ENCODE results near the gene PXMP4.

Gene PXMP4

DNA sequence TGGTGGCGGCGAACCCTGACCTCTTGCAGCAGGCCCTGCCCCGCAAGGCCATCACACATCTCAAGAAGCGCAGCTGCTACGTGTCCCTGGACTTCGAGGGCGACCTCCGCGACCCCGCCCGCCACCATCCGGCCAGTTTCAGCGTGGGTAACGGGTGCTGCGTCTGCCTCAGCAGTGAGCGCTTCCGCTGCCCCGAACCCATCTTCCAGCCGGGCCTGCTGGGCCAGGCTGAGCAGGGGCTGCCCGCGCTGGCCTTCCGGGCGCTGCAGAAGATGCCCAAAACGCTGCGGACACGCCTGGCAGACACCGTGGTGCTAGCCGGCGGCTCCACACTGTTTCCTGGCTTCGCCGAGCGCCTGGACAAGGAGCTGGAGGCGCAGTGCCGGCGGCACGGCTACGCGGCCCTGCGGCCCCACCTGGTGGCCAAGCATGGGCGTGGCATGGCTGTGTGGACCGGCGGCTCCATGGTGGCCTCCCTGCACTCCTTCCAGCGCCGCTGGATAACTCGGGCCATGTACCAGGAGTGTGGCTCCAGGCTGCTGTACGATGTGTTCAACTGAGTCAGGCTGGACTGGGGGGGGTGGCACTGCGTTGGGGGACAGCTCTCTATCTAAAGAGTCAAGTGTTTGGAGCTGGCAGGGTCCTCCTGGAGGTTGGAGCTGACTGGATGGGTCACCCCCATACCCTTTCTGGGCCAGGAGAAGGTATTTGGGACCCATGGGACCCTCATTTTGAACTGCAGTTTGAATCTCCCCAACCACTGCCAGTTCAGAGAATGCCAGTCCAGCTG, 52.2 kb downstream of the PXMP4 start:
- DNase-seq: peak; percentile 46 to 73

DNA sequence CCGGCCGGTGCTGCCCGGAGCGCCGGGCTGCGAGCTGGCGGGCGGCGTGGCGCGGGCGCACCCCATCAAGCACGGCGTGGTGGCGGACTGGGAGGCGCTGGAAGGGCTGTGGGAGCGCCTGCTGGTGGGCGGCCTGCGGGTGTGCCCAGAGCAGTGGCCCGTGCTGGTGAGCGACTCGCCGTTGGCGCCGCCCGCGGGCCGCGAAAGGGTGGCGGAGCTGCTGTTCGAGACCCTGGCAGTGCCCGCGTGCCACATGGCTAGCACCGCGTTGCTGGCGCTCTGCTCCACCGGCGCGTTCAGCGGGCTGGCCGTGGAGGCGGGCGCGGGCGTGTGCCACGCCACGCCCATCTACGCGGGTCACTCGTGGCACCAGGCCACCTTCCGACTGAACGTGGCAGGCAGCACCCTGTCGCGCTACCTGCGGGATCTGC, 52.9 kb downstream of the PXMP4 start:
- DNase-seq: peak in 1 of 2 experiments; percentile 25

DNA sequence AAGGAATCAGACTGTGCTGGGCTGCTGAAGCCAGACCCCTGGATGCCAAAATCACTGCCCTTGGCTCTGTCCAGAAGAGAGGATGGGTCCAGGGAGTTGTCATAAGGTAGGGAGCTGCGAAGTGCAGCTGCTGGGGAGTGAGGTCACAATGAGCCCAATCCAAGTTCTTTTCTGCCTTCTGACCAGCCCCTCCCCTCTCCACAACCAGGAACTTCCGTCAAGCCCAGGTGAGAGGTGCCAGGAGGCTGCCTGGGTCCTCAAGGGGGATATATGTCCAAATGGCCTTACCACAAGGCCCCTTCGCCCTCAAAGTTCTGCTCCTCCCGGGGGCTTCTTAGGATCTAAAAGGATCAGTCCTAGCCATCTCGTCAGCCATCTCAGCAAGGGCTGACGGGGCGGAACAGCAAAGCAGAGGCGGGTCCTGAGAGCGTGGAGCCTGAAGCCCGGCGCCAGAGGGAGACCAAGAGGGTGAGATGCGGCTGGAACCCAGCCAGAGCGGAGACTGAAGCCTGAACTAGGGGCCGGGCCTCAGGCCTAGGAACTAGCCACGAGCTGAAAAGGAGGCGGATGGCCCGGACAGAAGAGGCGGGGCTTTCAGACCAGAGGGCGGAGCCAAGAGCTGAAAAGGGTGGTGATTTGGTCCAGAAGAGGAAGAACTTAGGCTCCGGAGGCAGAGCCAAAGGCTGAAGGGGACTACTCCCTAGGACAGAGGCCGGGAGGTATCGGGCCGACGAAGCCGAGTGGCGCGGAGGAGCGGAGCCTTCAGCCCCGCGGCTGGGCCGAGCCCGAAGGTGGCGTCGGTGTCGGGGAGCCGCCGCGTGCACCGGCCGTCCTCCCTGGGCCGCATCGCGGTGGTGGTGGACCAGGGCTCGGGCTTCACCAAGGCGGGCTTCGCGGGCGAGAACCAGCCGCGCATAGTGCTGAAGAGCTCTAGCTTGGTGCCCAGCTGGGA, 53.5 kb downstream of the PXMP4 start, which contains the start of gene ACTL10:
Gene ACTL10, plus strand, starts transcription at position 651 of the 952 bp plus-strand sequence. CDS start 555 bp downstream, outside the sequence.
- peak; percentile 98 for DNase-seq

DNA sequence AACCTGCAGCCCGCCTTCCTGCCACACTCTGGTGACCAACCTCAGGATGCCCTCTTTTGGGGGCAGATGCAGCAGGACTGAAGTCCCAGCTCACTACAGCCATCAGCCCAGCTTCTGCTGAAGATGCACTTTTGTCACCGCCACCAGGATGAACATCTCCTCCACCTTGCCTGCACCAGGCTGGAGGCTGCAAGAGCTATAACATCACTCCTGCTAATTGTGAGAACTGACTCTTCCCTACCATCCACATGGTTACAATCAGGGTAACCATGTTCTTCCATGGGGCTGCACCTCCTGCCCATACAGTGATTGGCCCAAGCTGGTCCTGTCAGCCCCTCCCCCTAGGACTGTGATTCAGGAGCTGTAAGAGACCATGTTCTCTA, 55.4 kb downstream of the PXMP4 start:
- no peak for DNase-seq

DNA sequence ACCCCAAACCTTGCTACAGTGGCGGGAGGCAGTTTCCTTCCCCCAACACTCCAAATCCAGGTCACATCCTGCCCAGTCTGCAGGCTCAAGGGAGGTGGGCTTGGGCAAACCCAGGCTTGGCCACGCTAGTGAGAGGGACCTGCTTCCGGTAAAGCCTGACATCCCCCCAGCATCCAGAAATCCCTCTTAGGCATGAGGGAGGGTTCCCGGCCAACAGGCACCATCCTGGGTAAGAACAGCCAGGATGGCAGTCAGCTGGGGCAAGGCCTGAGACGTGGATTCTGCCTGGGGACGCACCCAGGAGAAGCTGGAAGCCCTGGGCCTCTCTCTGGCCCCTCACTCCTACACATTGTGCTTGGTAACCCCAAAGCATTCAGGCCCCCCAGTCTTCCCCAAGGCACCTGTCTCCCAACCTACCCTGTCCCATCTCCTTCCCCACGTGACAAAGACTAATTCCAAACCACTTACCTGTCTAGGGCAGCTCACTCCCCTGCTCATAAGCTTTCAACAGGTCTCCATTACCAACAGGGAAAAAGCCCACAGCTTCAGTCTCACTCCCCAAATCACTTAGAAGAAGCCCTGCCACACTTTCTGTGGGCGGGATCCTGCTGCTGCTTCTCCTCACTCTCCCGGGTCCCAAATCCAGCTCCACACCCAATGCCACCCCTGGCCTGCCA, 55.9 kb downstream of the PXMP4 start:
- DNase-seq: no peak

DNA sequence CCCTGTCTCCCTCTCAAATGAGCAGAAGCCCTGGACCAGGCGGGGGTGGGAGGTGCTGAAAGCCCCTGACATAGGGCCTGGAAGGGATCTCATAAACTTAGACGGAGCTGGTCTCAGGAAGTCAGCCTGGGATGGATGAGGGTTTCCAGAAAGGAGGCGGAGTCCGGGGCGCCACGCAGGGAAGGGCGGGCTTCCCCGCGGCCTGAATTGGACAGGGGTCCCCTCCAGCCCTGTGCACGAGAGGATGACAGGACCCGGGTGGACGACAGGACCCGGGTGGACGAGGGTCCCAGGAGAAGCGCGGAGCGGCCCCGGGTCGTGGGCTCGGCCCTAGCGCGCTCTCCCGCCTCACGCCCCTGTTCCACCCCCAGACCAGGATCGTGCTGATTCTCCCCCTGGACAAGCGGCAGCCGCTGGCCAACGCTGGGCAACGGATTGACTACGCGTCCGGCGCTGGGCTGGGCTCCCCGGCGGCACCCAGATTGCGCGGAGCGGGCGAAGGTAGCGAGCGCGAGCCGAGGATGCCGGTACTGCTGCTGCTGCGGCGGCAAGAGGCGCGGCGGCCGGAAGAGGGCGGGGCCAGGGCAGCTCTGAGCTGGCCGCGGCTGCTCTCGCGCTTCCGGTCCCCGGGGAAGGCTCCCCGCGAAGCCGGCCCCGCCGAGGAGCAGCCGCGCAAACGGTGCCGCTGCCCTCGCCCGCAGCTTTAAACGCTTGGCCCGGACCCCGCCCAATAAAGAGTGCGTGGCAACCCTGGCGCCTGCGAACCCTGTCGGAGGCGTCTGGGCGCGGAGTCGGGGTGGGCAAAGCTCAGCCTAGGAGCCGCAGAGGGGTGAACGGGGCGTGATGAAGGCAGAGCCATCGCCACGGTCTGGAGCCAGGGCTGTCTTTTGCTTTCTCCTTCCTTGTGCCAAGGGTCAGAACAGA, 56.7 kb downstream of the PXMP4 start:
- DNase-seq: peak; percentile 56 to 81

DNA sequence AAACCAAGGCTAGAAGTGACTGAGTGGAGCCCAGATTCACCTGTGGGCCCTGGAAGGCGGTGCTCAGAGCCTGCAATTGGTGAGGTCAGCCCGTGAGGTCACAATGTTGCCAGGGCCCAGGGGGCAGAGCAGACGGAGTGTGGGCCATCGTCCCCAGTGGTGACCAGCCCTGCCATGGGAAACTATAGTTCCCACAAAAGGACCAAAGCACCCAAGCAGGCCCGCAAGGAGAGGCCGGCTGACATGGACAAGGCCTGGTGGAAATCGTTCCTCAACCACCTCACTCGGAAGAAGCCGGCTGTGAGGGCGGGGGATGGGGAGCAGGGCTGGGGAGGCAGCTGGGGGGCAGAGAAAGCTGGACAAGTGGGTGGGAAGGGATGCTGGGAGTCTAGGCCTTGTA, 57.9 kb downstream of the PXMP4 start, which contains the start of gene C20orf144:
Gene C20orf144, plus strand, starts transcription at position 156 of the 400 bp plus-strand sequence. Its CDS starts 19 bp downstream, at position 175.
- no peak for DNase-seq

DNA sequence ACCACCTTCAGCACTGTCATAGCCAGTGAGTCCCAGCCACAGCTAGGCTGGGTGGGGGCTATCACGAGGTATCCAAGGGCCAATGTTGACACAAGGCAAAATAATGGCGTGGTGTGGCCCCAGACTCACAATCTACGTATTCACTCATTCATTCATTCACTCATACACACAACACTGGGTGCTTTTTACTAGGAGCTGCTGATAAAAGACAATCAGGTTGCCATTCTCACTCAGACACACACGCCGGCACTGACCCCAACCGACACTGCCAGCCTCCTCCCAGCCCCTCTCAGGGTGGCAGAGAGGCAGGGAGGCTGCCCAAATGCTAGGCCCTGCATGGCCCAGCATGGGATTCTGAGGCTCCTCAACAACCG, 59.4 kb downstream of the PXMP4 start:
- DNase-seq: no peak

DNA sequence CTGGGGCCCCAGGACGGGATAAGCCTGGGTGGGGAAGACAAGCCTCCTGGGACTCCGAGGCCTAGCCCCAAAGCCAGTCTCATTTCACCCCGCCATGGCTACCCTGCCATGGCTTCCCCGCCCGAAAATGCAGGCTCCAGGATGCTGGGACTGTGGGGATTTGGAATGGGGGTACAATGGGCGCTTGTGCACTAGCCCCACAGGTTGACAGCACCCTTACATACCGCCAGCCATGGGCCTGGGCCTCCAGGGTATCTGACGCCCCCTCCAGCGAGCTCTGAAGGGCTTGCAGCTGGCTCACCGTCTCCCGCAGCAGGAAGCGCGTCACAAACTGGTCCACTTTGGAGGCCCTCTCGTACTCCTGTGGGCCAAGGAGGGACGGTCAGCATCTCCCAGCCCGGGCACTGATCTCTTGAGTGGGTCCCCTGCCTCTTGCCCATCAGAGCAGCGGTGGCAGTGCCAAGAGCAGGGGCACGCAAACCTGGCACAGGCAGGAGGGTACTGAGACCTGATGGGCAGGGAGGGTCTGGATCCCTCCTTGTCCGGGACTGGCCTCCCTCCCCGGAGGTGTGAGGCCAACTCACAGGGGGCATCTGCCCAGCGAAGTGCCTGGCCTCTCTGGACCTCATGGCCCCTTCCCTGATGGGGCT, 60.0 kb downstream of the PXMP4 start:
- no peak for DNase-seq

DNA sequence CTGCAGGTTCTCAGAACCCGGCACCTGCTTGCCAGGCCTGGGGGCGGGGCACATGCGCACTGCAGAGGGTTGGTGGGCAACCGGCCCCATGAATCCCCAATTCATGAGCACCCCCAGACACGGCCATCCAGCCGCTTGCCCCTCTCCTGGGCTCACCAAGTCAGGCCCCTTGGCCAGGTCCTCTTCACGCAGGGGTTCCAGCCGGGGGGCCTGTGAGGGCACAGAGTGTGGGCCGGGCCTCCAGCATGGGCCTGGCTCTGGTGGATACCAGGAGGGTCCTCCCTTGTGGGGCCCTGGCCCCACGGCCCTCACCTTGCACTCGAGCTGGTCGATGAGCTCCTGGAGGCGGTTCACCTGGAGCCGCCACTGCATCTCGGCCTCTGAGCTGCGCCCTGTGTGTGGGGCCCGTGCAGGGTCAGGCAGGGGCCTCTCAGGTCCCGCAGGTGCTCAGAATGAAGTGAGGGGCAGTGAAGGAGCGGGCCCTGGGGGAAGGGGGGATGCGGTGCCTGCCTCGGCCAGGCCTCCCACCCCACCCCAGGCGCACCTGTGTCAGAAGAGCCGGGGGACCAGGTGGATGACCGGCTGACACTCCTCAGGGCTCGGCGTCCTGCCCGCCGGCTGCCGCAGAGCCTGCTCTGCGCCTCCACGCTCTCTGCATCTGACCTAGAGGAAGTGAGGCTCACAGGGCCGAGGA, 60.6 kb downstream of the PXMP4 start:
- DNase-seq: no peak

DNA sequence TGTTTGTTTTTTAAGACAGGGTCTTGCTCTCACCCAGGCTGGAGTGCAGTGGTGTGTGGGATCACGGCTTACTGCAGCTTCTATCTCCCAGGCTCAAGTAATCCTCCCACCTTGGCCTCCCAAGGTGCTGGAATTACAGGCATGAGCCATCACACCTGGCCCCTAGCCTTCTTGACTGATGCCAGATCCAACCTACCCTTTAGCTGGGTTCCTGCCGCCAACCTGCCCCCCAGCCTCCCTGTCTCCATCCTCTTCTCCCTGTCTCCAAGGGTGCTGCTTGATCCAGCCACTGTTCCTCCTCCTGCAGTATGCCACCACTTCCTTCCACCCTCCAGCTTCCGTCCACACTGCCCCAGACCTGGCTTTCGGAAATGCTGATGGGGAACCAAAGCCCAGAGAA, 61.2 kb downstream of the PXMP4 start:
- DNase-seq: no peak

DNA sequence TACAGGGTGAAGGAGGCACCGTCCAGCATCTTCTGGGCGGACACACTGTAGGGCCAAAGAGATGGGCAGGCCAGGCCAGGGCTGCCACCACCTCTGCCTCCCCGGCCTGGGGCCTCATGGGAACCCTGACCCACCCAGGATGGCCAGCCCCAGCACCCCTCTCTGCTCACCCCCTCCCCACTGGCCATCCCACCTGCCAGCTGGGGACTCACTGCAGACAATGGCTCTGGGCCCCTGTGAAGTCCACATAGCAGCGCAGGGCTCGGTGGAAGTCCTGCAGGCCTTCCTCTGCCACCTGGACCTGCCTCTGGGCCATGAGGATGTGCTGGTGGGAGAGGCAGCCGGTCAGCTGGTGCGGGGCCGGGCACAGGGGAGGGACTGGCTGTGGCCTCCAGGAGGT, 61.6 kb downstream of the PXMP4 start:
- no peak for DNase-seq

DNA sequence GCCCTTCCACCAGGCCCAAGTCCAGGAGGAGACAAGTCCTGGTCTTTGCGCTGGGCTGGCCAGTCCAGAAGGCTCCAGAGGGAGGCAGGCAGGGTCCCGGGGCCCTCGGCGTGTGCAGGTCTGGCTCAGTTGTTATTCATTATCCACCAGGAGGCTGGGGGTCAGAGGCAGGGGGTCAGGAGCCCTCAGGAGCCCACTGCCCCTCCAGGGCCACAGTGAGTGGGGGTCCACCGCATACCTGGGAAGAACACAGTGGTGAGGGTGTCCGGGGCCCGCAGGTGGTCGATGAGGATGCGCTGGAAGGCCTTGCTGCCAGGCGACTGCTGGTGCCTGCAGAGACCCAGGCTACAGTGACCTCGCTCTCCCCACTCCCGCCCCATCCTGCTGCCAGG, 62.4 kb downstream of the PXMP4 start:
- DNase-seq: no peak

DNA sequence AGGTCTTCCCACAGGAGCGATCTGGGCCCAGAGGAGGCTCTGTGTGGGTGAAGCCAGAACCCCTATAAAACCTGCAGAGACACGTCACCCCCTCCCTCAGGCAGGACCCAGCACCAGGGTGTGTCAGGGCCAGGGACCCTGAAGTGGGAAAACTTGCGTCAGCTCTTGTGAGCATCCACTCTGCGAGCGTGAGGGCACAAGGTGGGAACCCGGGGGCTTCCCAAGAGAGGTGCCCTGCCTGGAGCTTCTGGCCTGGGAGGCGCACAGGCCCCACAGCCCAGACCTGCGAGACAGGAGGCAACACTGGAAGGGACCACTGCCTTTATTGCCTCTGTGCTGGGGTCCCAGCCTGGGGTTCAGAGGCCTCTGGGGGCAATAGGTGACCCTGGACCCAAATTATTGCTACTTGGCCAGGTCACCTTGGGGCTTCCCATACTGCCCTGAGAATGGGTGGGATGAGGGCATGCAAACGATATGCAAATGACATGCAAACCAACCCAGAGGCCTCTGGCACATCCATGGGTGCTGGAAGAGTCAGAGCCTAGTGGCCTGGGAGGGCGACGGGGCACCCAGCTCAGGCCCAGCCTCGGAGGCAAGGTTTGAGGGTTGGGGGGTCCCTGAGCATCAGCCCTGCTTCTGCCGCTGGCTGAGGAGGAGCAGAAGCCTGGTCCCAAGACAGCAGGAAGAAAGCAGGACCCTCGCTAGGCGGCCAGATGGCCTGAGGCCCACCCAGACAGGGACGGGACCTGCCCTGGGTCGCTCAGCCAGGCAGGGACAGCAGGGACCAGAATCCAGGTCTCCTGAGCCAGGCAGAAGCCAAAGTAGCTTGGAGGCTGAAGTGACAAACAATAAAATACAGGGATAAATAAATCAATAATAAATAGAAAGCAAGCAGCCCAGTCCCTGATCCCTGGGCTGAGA, 63.1 kb downstream of the PXMP4 start:
- DNase-seq: no peak

DNA sequence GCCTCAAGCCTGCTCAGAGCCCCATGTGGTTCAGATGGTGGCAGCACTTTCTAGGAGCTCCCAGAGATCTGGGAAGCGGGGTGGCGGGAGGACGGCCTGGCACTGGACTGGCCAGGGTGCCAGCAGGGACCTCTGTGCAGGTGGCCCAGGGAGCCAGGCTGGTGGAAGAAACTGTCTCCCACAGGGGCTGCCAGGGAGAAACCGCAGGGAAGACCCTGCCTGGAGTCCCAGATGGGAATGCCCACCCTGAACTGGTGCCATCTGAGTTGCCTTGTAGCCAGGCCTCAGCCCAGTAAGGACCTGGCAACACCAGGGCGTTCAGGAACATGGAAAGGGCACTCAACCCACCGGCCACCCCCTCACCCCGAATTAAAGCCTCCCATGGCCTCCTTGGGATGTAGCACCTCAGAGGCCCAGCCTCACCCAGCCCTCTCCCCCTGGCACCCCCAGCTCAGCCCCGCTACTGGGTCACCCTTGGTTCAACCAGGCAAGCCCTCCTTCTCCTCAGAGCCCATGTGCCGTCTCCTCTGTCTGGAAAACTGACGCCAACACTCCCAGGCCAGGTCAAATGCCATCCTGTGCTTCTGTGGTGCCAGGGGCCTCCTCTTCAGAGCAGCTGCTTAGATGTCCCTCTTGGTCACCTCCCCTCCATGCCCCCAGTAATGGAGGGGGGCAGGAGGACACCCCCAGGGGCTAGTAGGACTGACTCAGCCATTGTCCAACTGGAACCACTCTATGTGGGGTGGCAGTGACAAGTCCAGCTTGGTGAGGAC, 63.9 kb downstream of the PXMP4 start:
- no peak for DNase-seq

DNA sequence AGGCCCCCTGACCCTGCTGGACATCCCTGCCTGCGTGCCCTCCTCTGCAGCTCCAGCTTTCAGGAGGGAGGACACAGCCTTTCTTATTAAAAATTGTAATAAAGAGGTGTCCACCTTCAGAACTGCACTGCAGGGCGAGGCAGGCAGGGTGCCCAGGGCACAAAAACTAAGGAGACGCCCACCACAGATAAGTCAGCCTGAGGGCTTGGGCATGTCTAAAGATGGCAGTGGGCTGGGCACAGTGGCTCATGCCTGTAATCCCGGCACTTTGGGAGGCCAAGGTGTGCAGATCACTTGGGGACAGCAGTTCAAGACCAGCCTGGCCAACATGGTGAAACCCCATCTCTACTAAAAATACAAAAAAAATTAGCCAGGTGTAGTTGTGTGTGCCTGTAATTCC, 64.9 kb downstream of the PXMP4 start:
- no peak for DNase-seq

DNA sequence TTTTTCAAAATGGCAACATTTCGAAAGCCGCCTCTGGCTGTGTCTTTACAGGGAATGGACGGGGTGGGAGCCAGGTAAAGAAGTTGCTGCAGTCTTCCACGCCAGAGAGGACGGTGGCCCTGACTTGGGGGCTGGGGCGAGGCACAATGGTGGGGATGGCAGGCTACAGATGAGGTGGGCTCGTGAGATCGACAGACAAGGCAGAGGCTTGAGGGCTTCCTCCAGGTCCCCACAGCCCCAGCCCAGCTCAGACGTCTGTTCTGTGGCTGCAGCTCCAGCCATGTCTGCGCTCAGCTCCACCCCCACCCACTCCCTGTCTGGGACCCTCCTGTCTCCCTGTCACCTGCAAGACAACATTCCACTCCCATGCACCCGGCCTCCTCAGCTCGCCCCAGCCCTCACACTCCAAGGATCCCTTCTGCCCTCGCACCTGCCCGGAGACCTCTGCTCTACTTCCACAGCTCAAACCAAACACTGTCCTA, 65.4 kb downstream of the PXMP4 start:
- no peak for DNase-seq

DNA sequence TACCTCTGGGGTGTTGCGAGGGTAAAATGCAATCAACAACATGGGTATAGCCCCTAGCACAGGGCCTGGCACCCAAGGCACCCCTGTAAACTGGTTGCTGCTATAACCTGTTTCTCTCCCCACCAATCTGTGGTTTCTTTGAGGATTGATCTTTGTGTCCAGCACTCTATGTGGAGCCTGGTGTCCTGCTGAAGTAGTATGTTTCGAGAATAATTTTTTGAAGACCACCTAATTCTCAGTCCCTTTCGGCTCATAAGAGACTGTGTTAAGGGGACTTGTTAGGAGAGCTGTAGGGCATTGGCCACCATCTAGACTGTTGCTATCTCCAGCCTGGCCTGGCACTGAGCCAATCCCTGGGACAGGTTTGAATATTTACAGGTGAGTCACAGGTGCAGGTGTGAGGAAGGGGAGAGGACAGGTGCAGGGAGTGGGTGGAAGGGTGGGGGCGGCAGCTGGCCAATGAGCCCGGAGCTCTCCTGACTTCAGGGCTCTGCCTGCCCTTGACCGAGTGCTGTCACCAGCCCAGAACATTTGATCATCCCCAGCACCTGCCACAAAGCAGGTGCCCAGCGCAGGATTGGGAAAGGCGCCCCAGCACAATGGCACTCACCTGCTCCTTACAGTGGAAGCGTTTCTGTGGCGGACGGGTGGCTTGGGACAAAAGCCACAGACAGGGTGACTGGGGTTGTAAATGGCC, 66.1 kb downstream of the PXMP4 start:
- no peak for DNase-seq
